NB4 (cell line): Measurements from ENCODE around the gene SLC52A3.
A peak's percentile ranks its signal among the peaks of the same experiment; 100 is the strongest.

ENCODE experiments used
- DNase-seq: peaks from one replicate; pipeline ENCODE4 v3.0.0; 2010; ENCODE audit warnings: low read depth
- H3K4me3 ChIP-seq: one replicate; pipeline ENCODE4 v1.5.1; 2011; ENCODE audit warnings: mild to moderate bottlenecking, low read depth, low read length, moderate library complexity
- MYC ChIP-seq: IDR thresholded peaks from 2 replicates; pipeline ENCODE4 v1.6.1; 2011; ENCODE audit warnings: low read depth, low read length
- POLR2A ChIP-seq: IDR thresholded peaks from 2 replicates; pipeline ENCODE4 v1.6.1; 2011; ENCODE audit warnings: mild to moderate bottlenecking; ENCODE audit not compliant: insufficient read length; ENCODE audit errors: extremely low read depth
- TF ChIP-seq, protein P1 (sequence below): IDR thresholded peaks from 2 replicates; pipeline ENCODE4 v1.6.1; 2011; ENCODE audit warnings: low read depth, low read length
- TF ChIP-seq, protein P2 (sequence below): IDR thresholded peaks from one replicate; pipeline ENCODE4 v1.5.1; 2012; ENCODE audit warnings: low read depth, low read length

SLC52A3 gene

DNA sequence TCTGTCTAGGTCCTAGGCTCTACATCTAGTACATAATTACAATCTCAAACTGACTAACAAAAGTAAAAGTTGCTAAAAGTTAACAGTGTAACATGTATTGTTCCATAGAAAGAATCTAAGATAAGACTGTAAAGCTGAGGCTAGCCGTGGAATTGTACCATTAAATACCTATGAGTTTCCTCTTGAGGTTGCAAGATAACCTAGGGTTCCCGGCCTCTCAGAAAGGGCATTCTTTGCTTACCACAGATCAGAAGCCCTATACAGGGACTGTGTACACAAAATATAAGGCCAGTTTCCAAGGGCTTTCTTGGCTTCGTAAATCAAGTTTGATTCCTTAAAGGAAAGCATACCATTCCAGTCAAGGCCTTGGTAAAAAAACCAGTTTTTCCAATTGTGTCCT lies 11.5 kb upstream of the SLC52A3 start:
- no peak for DNase-seq
- TF ChIP-seq, protein P1, sequence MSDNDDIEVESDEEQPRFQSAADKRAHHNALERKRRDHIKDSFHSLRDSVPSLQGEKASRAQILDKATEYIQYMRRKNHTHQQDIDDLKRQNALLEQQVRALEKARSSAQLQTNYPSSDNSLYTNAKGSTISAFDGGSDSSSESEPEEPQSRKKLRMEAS, result no peak
- no peak for TF ChIP-seq MYC
- no peak for TF ChIP-seq POLR2A
- TF ChIP-seq, protein P2, sequence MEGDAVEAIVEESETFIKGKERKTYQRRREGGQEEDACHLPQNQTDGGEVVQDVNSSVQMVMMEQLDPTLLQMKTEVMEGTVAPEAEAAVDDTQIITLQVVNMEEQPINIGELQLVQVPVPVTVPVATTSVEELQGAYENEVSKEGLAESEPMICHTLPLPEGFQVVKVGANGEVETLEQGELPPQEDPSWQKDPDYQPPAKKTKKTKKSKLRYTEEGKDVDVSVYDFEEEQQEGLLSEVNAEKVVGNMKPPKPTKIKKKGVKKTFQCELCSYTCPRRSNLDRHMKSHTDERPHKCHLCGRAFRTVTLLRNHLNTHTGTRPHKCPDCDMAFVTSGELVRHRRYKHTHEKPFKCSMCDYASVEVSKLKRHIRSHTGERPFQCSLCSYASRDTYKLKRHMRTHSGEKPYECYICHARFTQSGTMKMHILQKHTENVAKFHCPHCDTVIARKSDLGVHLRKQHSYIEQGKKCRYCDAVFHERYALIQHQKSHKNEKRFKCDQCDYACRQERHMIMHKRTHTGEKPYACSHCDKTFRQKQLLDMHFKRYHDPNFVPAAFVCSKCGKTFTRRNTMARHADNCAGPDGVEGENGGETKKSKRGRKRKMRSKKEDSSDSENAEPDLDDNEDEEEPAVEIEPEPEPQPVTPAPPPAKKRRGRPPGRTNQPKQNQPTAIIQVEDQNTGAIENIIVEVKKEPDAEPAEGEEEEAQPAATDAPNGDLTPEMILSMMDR, result no peak
- H3K4me3 ChIP-seq, result no peak overlapping the region

DNA sequence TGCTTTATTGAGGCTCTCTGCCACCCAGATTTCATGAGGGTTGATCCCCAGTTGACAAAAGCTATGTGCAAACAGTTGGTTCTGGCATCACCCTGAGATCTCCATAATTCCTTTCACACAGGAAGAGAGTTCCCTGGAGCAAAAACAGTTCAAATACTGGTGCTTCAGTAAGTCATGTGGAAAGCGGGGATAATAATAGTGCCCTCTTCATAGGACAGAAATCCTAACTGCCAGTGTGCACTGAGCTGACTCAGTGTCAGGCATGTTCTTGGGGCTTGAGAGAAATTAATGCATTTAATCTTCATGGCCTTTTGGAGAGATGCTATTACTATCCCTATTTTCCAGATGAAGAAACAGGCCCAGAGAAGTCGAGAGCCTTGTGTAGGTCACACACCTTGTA lies 7.9 kb upstream of the SLC52A3 start:
- H3K4me3 ChIP-seq, result no peak overlapping the region
- TF ChIP-seq POLR2A (no peak), MYC (no peak)
- TF ChIP-seq, protein P1, result no peak
- TF ChIP-seq, protein P2, result no peak
- DNase-seq, result no peak

DNA sequence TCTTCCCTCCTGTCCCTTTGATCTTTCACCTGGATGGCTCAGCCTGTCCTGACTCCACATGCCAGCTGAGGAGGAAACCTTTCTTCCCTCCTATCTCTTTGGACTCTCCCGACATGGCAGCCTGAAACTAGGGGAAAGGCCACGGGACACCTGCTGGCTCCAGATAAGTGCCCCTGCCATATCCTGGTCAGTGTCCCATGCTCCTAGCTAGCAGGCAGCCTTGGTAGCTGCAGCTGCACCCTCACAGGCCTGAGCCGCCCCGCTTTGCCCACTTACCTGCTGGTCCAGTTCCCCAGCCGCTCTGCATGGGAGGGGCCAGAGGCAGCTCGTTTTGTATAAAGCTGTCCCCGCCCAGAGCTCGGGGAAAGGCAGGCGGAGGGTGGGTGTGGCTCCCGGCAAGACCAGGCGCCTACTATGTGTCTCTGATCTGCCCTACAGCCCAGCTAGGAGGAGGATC lies 7.4 kb upstream of the SLC52A3 start:
- H3K4me3 ChIP-seq, result no peak overlapping the region
- TF ChIP-seq, protein P1, result no peak
- TF ChIP-seq, protein P2, result no peak
- TF ChIP-seq MYC (no peak), POLR2A (no peak)
- no peak for DNase-seq

DNA sequence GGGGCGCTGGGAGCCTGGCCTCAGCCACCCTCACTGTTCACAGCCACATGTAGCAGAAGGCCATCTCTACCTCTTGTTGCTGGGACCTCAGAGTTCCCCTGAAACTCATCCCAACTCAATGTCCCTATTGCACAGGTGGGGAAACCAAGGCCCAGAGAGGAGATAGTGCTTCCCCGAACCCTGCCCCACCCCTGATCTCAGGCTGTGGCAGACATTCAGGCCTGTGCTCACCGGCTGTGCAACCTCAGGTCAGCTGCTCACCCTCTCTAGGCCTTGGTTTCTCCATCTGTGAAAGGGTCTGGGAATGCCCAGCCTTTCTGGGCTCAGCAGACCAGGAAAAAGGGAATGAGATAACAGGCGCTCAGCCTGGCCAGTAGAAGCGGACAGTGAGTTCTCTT lies 6.4 kb upstream of the SLC52A3 start:
- TF ChIP-seq, protein P2, result no peak
- TF ChIP-seq POLR2A (no peak), MYC (no peak)
- TF ChIP-seq, protein P1, result no peak
- H3K4me3 ChIP-seq, result no peak overlapping the region
- no peak for DNase-seq

DNA sequence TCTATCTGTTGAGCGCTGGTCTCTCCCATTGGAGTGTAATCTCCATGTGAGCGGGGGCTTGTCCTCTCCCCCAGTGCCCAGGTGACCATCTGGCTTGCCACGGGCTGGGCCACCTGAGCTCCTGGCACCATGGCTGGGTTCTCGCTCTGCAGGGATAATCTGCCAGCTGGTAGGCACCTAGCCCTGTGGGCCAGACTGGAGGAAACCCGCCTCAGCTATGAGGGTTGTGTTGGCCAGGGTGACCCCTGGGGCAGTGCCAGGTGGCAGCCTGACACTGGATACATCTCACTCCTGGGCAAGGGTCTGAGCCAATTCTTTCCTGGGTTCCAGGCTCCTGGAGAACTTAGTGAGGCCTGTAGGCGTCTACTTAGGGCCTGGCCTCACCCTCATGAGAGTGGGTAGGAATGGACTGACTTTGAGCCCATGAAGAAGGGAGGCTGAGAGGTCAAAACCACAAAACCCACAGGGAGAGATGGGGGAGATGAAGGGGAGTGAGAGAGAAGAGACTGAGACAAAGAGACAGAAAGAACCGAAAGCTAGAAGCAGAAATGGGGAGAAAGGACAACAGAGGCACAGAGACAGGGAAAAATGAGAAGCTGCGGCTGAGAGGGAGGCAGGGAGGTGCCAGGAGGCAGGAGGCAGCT lies 5.8 kb upstream of the SLC52A3 start:
- TF ChIP-seq, protein P2, result no peak
- TF ChIP-seq MYC, result no peak
- no peak for TF ChIP-seq POLR2A
- TF ChIP-seq, protein P1, result no peak
- no peak overlapping the region for H3K4me3 ChIP-seq
- peak; percentile 88 for DNase-seq
